KMS-11 (cell line): ENCODE measurements around the gene DENND4B.

Experiments used
- H2AFZ ChIP-seq: fragments of 200-600 bp; sonication (generic); 2 replicates; pipeline ENCODE4 v1.6.1; 2016; ENCODE audit warnings: antibody characterized with exemption, mixed run types, low read depth
- H3K27ac ChIP-seq: fragments of 200-600 bp; sonication (generic); 2 replicates; pipeline ENCODE4 v1.6.1; 2016; ENCODE audit warnings: mild to moderate bottlenecking, mixed run types
- H3K27me3 ChIP-seq: fragments of 200-600 bp; sonication (generic); 2 replicates; pipeline ENCODE4 v1.6.1; 2017; ENCODE audit warnings: mild to moderate bottlenecking, low read depth, mixed run types, moderate library complexity; ENCODE audit not compliant: insufficient read depth
- H3K36me3 ChIP-seq: fragments of 200-600 bp; sonication (generic); 2 replicates; pipeline ENCODE4 v1.6.1; 2017; ENCODE audit warnings: mild to moderate bottlenecking, mixed run types; ENCODE audit not compliant: insufficient read depth
- H3K4me1 ChIP-seq: fragments of 200-600 bp; sonication (generic); 2 replicates; pipeline ENCODE4 v1.6.1; 2016; ENCODE audit warnings: mild to moderate bottlenecking, low read depth, mixed run types; ENCODE audit not compliant: poor library complexity, severe bottlenecking
- H3K4me2 ChIP-seq: fragments of 200-600 bp; sonication (generic); 2 replicates; pipeline ENCODE4 v1.7.0; 2016; ENCODE audit warnings: mild to moderate bottlenecking, mixed run types
- H3K4me3 ChIP-seq: fragments of 200-600 bp; sonication (generic); IDR thresholded peaks from 2 replicates; pipeline ENCODE4 v1.6.1; 2017; ENCODE audit warnings: low read depth, low read length, mixed read lengths; ENCODE audit not compliant: insufficient read depth
- H3K79me2 ChIP-seq: fragments of 200-600 bp; sonication (generic); 2 replicates; pipeline ENCODE4 v1.6.1; 2016; ENCODE audit warnings: low read depth, mixed run types; ENCODE audit not compliant: insufficient read depth
- H3K9ac ChIP-seq: fragments of 200-600 bp; sonication (generic); 2 replicates; pipeline ENCODE4 v1.6.1; 2016; ENCODE audit warnings: mild to moderate bottlenecking, mixed run types
- H4K20me1 ChIP-seq: fragments of 200-600 bp; sonication (generic); 2 replicates; pipeline ENCODE4 v1.6.1; 2016; ENCODE audit warnings: mild to moderate bottlenecking, mixed run types; ENCODE audit not compliant: insufficient read depth
- TF ChIP-seq, protein P1 (sequence below): fragments of 200-600 bp; sonication (generic); conservative IDR thresholded peaks from 2 replicates; pipeline ENCODE4 v1.6.1; 2017; ENCODE audit warnings: low read depth, mild to moderate bottlenecking, antibody characterized with exemption, low read length, moderate library complexity, mixed read lengths

Gene DENND4B

DNA sequence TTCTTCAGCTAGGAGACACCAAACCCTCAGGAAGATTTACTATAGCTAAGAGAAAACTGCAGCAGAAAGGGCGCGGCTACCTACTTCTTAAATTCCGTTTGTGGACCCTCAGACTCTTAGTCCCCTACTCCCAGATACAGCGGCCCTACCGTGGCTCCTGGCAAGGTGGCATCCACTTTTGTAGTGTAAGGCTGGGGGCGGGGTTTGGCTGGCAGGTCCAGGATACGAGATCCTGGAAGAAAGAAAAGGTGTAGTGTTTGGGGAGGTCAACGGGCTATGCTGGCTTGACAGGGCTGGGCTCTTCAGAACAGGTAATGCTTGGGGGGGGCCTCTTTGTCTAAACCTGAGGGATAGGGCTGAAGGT is 21.5 kb upstream of the DENND4B start:
- Histone ChIP-seq H3K27me3 (no peaks in the 10 kb centered on the region), H3K79me2 (peaks cover 22% of the 10 kb centered on the region), H3K4me3 (peak overlapping the region; percentile 100), H3K4me1 (peaks cover 49% of the 10 kb centered on the region), H3K27ac (peak overlapping the region; percentile 81), H3K4me2 (peak overlapping the region; percentile 77), H2AFZ (peak overlapping the region; percentile 85), H4K20me1 (no peaks in the 10 kb centered on the region), H3K9ac (peak overlapping the region; percentile 82), H3K36me3 (no peaks in the 10 kb centered on the region)
- TF ChIP-seq, protein P1, sequence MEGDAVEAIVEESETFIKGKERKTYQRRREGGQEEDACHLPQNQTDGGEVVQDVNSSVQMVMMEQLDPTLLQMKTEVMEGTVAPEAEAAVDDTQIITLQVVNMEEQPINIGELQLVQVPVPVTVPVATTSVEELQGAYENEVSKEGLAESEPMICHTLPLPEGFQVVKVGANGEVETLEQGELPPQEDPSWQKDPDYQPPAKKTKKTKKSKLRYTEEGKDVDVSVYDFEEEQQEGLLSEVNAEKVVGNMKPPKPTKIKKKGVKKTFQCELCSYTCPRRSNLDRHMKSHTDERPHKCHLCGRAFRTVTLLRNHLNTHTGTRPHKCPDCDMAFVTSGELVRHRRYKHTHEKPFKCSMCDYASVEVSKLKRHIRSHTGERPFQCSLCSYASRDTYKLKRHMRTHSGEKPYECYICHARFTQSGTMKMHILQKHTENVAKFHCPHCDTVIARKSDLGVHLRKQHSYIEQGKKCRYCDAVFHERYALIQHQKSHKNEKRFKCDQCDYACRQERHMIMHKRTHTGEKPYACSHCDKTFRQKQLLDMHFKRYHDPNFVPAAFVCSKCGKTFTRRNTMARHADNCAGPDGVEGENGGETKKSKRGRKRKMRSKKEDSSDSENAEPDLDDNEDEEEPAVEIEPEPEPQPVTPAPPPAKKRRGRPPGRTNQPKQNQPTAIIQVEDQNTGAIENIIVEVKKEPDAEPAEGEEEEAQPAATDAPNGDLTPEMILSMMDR, result peak; percentile 56

DNA sequence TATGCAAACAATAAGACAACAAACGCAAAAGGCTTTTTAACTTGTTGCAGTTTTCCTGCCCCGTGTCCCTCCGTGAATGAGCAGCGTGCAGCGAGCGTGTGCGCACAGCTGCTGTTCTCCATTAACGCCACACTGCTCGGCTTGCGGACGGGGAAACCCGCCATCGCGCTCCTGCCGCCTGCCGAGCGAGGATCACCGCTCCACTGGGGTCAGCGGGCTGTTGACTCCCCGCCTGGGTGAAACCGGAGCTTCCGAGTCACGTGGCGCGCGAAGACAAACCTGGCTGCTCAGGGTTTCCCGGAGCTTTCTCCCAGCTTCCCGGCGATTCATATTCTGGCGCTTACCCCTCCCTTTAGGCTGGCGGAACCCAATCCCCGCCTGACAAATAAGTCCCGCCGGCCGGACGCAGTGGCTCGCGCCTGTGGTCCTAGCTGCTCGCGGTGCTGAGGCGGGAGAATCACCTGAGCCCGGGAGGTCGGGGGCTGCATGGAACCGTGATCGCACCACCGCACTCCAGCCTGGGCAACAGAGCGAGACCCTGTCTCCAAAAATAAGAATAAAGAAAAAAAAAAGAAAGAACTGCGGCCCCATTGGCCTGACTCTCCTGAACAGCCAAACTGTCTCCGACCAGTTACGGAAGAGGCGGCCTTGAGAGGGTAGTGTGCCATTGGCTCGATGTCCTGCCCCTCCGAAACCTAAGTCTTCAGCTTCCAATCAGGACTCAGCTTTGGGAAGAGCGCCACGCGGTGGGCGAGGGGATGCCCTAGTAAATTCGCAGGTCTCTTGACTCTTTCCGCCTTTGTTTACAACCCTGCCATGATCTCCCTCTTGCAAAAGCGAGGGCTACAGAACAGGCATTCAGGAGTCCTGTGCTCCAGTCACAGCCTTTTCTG is 20.8 kb upstream of the DENND4B start, which contains the start of gene CREB3L4:
TSS of gene CREB3L4 (plus strand) at position 796 of the 893 bp plus-strand sequence. CDS start 624 bp downstream, outside the sequence.
- Histone ChIP-seq H2AFZ (peak within 1 kb of the TSS; percentile 85), H3K4me1 (peaks cover 55% of the 10 kb centered on the region)

DNA sequence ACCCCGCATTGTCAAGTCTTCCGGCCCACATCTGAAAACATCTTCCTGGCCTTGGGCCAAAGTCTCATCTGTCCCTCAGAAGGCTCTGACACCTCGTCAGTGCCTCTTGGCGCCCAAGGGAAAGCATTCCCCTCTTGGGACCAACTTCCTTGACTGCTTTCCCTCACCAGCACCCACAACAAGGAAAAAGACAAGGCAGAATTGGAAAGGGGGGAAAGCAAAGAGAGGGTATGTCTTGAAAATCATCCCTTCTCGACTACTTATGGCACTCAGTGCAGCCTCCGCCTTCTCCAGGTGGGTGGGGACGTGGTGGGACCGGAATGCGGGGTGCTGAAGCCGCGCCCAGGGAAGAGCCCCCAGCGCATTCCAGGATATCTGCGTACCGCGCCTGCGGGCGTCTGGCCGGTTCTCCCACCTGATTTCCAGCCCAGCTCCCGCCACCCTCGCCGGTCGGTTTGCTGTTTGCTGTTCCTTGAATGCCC is 17.4 kb upstream of the DENND4B start:
- peak overlapping the region; percentile 72 for H2AFZ ChIP-seq

More for the DNA sequence above, 20.8 kb upstream of the DENND4B start, which contains the start of gene CREB3L4:
- Histone ChIP-seq H3K36me3 (no peaks in the 10 kb centered on the region), H4K20me1 (no peaks in the 10 kb centered on the region), H3K4me2 (peak within 1 kb of the TSS; percentile 77), H3K27ac (peak within 1 kb of the TSS; percentile 81), H3K27me3 (no peaks in the 10 kb centered on the region), H3K4me3 (peak within 1 kb of the TSS; percentile 100), H3K79me2 (peaks cover 28% of the 10 kb centered on the region), H3K9ac (peak within 1 kb of the TSS; percentile 82)
- TF ChIP-seq, protein P1, result peak; percentile 68; the same call in 1 of the 2 replicates

DNA sequence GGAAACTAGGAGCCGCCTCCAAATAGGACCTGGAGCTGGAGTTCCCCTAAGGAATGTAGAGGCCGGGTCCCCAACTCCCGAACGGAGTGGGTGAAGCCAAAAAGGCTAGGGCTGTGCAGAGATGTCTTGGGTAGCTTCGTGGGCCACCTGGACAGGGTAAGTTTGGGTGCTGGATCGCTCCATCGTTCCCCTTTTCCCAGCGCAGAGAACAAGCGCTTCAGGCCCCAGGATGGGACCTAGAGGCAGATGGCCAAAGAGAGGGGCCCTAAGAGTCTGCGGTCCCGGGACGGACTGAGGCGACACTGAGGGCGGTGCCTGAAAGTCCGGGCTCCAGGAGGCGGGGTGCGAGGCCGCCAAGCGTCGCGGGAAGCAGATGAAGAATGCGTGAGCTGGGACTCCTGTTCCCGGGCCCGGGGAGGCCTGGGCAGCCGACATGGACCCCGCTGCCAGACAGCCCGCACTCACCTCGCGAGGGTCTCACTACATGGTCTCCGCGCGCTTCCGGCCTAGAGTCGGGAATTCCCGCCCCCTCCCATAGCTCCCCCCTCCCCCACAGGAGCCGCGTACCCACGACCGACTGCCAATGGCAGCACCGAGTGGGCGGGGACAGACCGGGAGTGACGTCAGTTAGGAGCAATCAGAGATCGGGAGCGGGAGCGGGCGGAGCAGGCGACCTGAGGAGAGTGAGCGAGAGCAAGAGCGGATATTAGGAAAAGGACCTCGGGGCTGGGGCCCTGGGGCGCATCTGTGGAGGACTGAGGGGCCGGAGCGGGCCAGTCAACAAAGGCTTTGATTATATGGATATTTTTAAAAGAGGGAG is 16.7 kb upstream of the DENND4B start, which contains the start of gene SLC39A1:
TSS of gene SLC39A1 (minus strand) at position 508 of the 820 bp plus-strand sequence. CDS start 822 bp downstream, outside the sequence.
- H3K9ac ChIP-seq, result peak within 1 kb of the TSS; percentile 48
- no peaks in the 10 kb centered on the region for H3K27me3 ChIP-seq
- H4K20me1 ChIP-seq, result no peaks in the 10 kb centered on the region
- peak within 1 kb of the TSS; percentile 98 for H3K4me3 ChIP-seq
- TF ChIP-seq, protein P1, result no peak
- H2AFZ ChIP-seq, result peak within 1 kb of the TSS; percentile 72
- H3K4me2 ChIP-seq, result peak within 1 kb of the TSS; percentile 99
- peaks cover 61% of the 10 kb centered on the region for H3K4me1 ChIP-seq
- H3K27ac ChIP-seq, result peak within 1 kb of the TSS; percentile 25
- H3K79me2 ChIP-seq, result peaks cover 33% of the 10 kb centered on the region
- no peaks in the 10 kb centered on the region for H3K36me3 ChIP-seq

More for the DNA sequence above, 17.4 kb upstream of the DENND4B start:
- TF ChIP-seq, protein P1, result no peak
- Histone ChIP-seq H3K36me3 (no peaks in the 10 kb centered on the region), H3K27ac (peak overlapping the region; percentile 25), H3K4me3 (peak overlapping the region; percentile 98), H3K79me2 (peaks cover 33% of the 10 kb centered on the region), H3K9ac (peak overlapping the region; percentile 48), H4K20me1 (no peaks in the 10 kb centered on the region), H3K4me2 (peak overlapping the region; percentile 99), H3K4me1 (peaks cover 61% of the 10 kb centered on the region), H3K27me3 (no peaks in the 10 kb centered on the region)
